Activated T-cell treated with anti-CD3 and anti-CD28 coated beads, Interleukin-2, amount 50 U/mL, for 24 hours (primary cell): ENCODE data around the gene PFDN2.
"Not testable (repeated sequence)": the region's sequence is repeated elsewhere in the genome, so short reads cannot be mapped to it uniquely, and the experiment has no call there.

Experiments used
- DNase-seq: peaks from one replicate; pipeline ENCODE4 v3.0.0-alpha.2; 2020
- H3K27ac Mint-ChIP-seq: 2 replicates; pipeline ENCODE4 v1.8.0; 2020; ENCODE audit warnings: mild to moderate bottlenecking, mixed read lengths
- H3K27me3 Mint-ChIP-seq: 2 replicates; pipeline ENCODE4 v1.8.0; 2020; ENCODE audit warnings: mixed read lengths
- H3K36me3 Mint-ChIP-seq: 2 replicates; pipeline ENCODE4 v1.8.0; 2020; ENCODE audit warnings: low read depth, mixed read lengths
- H3K4me1 Mint-ChIP-seq: 2 replicates; pipeline ENCODE4 v1.8.0; 2020; ENCODE audit warnings: low read depth, mixed read lengths
- H3K4me3 Mint-ChIP-seq: 2 replicates; pipeline ENCODE4 v1.8.0; 2020; ENCODE audit warnings: mild to moderate bottlenecking, moderate library complexity, mixed read lengths
- H3K9me3 Mint-ChIP-seq: 2 replicates; pipeline ENCODE4 v1.8.0; 2020; ENCODE audit warnings: mixed read lengths

Gene PFDN2

GRCh38 chr1:161127649-161128048, 9.8 kb upstream of the PFDN2 start:
- H3K36me3 Mint-ChIP-seq = peaks cover 86% of the 10 kb centered on the region
- H3K4me3 Mint-ChIP-seq = no peak overlapping the region
- DNase-seq = no peak
- H3K4me1 Mint-ChIP-seq = peaks cover 58% of the 10 kb centered on the region
- H3K9me3 Mint-ChIP-seq = no peaks in the 10 kb centered on the region
- no peaks in the 10 kb centered on the region for H3K27me3 Mint-ChIP-seq
- no peak overlapping the region for H3K27ac Mint-ChIP-seq

- no peak for DNase-seq
- Mint-ChIP-seq H3K4me1 (peaks cover 60% of the 10 kb centered on the region), H3K4me3 (no peak overlapping the region), H3K36me3 (peaks cover 96% of the 10 kb centered on the region), H3K27ac (peak overlapping the region; percentile 83), H3K27me3 (no peaks in the 10 kb centered on the region), H3K9me3 (no peaks in the 10 kb centered on the region)
Measured at GRCh38 chr1:161122967-161123366, 5.1 kb upstream of the PFDN2 start.

- Mint-ChIP-seq H3K4me3 (no peak overlapping the region), H3K9me3 (no peaks in the 10 kb centered on the region), H3K4me1 (peaks cover 53% of the 10 kb centered on the region), H3K36me3 (peaks cover 95% of the 10 kb centered on the region), H3K27me3 (no peaks in the 10 kb centered on the region), H3K27ac (peak overlapping the region; percentile 87)
- no peak for DNase-seq
Measured at GRCh38 chr1:161121834-161122233, 4.0 kb upstream of the PFDN2 start.

- DNase-seq = no peak
- Mint-ChIP-seq H3K4me1 (peaks cover 56% of the 10 kb centered on the region), H3K4me3 (no peak overlapping the region), H3K27ac (peak overlapping the region; percentile 87), H3K9me3 (no peaks in the 10 kb centered on the region), H3K36me3 (peaks cover 97% of the 10 kb centered on the region), H3K27me3 (no peaks in the 10 kb centered on the region)
Measured at GRCh38 chr1:161121042-161121650, 3.3 kb upstream of the PFDN2 start.

GRCh38 chr1:161119092-161119903, 1.5 kb upstream of the PFDN2 start:
- Mint-ChIP-seq H3K36me3 (peaks cover 97% of the 10 kb centered on the region), H3K27ac (peak overlapping the region; percentile 92), H3K9me3 (no peaks in the 10 kb centered on the region), H3K4me1 (peaks cover 70% of the 10 kb centered on the region), H3K27me3 (no peaks in the 10 kb centered on the region), H3K4me3 (peak overlapping the region; percentile 97)
- peak; percentile 68 for DNase-seq

GRCh38 chr1:161115961-161116360, 1.9 kb downstream of the PFDN2 start:
- H3K27me3 Mint-ChIP-seq, DNase-seq, H3K9me3 Mint-ChIP-seq: not testable (repeated sequence)
- Mint-ChIP-seq H3K4me1 (peaks cover 80% of the 10 kb centered on the region), H3K4me3 (peak overlapping the region; percentile 97), H3K27ac (peak overlapping the region; percentile 92), H3K36me3 (peaks cover 93% of the 10 kb centered on the region)

GRCh38 chr1:161115132-161115711, 2.6 kb downstream of the PFDN2 start:
- H3K36me3 Mint-ChIP-seq = peaks cover 91% of the 10 kb centered on the region
- H3K4me3 Mint-ChIP-seq = peak overlapping the region; percentile 97
- H3K4me1 Mint-ChIP-seq = peaks cover 75% of the 10 kb centered on the region
- no peak for DNase-seq
- H3K27me3 Mint-ChIP-seq = no peaks in the 10 kb centered on the region
- H3K27ac Mint-ChIP-seq = peak overlapping the region; percentile 92
- no peaks in the 10 kb centered on the region for H3K9me3 Mint-ChIP-seq

- Mint-ChIP-seq H3K4me3 (peak overlapping the region; percentile 97), H3K4me1 (peaks cover 68% of the 10 kb centered on the region), H3K27ac (peak overlapping the region; percentile 92)
Measured at GRCh38 chr1:161114556-161114955, 3.3 kb downstream of the PFDN2 start.

GRCh38 chr1:161113915-161114314, 3.9 kb downstream of the PFDN2 start:
- peaks cover 66% of the 10 kb centered on the region for H3K4me1 Mint-ChIP-seq
- H3K27me3 Mint-ChIP-seq = no peaks in the 10 kb centered on the region
- H3K27ac Mint-ChIP-seq = peak overlapping the region; percentile 78
- DNase-seq = no peak
- peaks cover 91% of the 10 kb centered on the region for H3K36me3 Mint-ChIP-seq
- H3K4me3 Mint-ChIP-seq = peak overlapping the region; percentile 12
- H3K9me3 Mint-ChIP-seq = no peaks in the 10 kb centered on the region

More at GRCh38 chr1:161114556-161114955, 3.3 kb downstream of the PFDN2 start:
- peaks cover 90% of the 10 kb centered on the region for H3K36me3 Mint-ChIP-seq
- no peak for DNase-seq
- no peaks in the 10 kb centered on the region for H3K9me3 Mint-ChIP-seq
- no peaks in the 10 kb centered on the region for H3K27me3 Mint-ChIP-seq

- H3K4me3 Mint-ChIP-seq = peak overlapping the region; percentile 1
- H3K9me3 Mint-ChIP-seq = no peaks in the 10 kb centered on the region
- H3K27ac Mint-ChIP-seq = peak overlapping the region; percentile 75
- H3K36me3 Mint-ChIP-seq = peaks cover 83% of the 10 kb centered on the region
- H3K4me1 Mint-ChIP-seq = peaks cover 57% of the 10 kb centered on the region
- H3K27me3 Mint-ChIP-seq = no peaks in the 10 kb centered on the region
- DNase-seq = no peak
Measured at GRCh38 chr1:161111527-161111926, 6.3 kb downstream of the PFDN2 start.

GRCh38 chr1:161111117-161111516, 6.7 kb downstream of the PFDN2 start:
- Mint-ChIP-seq H3K27ac (peak overlapping the region; percentile 75), H3K27me3 (no peaks in the 10 kb centered on the region), H3K36me3 (peaks cover 83% of the 10 kb centered on the region), H3K4me1 (peaks cover 56% of the 10 kb centered on the region), H3K9me3 (no peaks in the 10 kb centered on the region), H3K4me3 (no peak overlapping the region)
- DNase-seq = no peak

- H3K36me3 Mint-ChIP-seq = peaks cover 80% of the 10 kb centered on the region
Measured at GRCh38 chr1:161106431-161106830, 11.4 kb downstream of the PFDN2 start.

GRCh38 chr1:161100556-161100955, 17.3 kb downstream of the PFDN2 start:
- no peaks in the 10 kb centered on the region for H3K9me3 Mint-ChIP-seq
- H3K27ac Mint-ChIP-seq = no peak overlapping the region
- H3K4me3 Mint-ChIP-seq = no peak overlapping the region
- peaks cover 46% of the 10 kb centered on the region for H3K4me1 Mint-ChIP-seq
- H3K27me3 Mint-ChIP-seq = no peaks in the 10 kb centered on the region
- DNase-seq = no peak
- peaks cover 60% of the 10 kb centered on the region for H3K36me3 Mint-ChIP-seq

More at GRCh38 chr1:161106431-161106830, 11.4 kb downstream of the PFDN2 start:
- H3K27ac Mint-ChIP-seq = no peak overlapping the region
- H3K9me3 Mint-ChIP-seq = no peaks in the 10 kb centered on the region
- no peak for DNase-seq
- H3K4me1 Mint-ChIP-seq = peaks cover 29% of the 10 kb centered on the region
- no peak overlapping the region for H3K4me3 Mint-ChIP-seq
- H3K27me3 Mint-ChIP-seq = no peaks in the 10 kb centered on the region

- H3K27ac Mint-ChIP-seq = peak overlapping the region; percentile 41
- H3K4me1 Mint-ChIP-seq = peaks cover 45% of the 10 kb centered on the region
- H3K9me3 Mint-ChIP-seq = no peaks in the 10 kb centered on the region
Measured at GRCh38 chr1:161099090-161099802, 18.6 kb downstream of the PFDN2 start.

More at GRCh38 chr1:161099090-161099802, 18.6 kb downstream of the PFDN2 start:
- Mint-ChIP-seq H3K36me3 (peaks cover 51% of the 10 kb centered on the region), H3K27me3 (no peaks in the 10 kb centered on the region), H3K4me3 (peak overlapping the region; percentile 52)
- DNase-seq = no peak
